Loucy (cell line): ENCODE results near the gene CNOT10.

Source experiments
- H2AFZ ChIP-seq: fragments of 200-600 bp; sonication (generic); 2 replicates; pipeline ENCODE4 v1.6.0; 2016; ENCODE audit warnings: antibody characterized with exemption, mild to moderate bottlenecking, low read length, moderate library complexity
- H3F3A ChIP-seq: fragments of 200-600 bp; 2 replicates; pipeline ENCODE4 v1.6.0; 2016; ENCODE audit warnings: antibody characterized with exemption, low read depth, mild to moderate bottlenecking
- H3K27me3 ChIP-seq: fragments of 200-600 bp; sonication (generic); 2 replicates; pipeline ENCODE4 v1.6.1; 2014; ENCODE audit warnings: low read length, mild to moderate bottlenecking; ENCODE audit not compliant: insufficient read depth, poor library complexity, severe bottlenecking
- H3K36me3 ChIP-seq: fragments of 200-600 bp; sonication (generic); 2 replicates; pipeline ENCODE4 v1.6.1; 2016; ENCODE audit warnings: low read length; ENCODE audit not compliant: insufficient read depth
- H3K4me1 ChIP-seq: fragments of 200-600 bp; sonication (generic); 2 replicates; pipeline ENCODE4 v1.5.1; 2014; ENCODE audit warnings: low read length, mild to moderate bottlenecking; ENCODE audit not compliant: insufficient read depth, poor library complexity, severe bottlenecking
- H3K4me2 ChIP-seq: fragments of 200-600 bp; sonication (generic); 2 replicates; pipeline ENCODE4 v1.6.0; 2014; ENCODE audit warnings: antibody characterized with exemption, low read length, low read depth, mild to moderate bottlenecking; ENCODE audit not compliant: poor library complexity, severe bottlenecking
- H3K4me3 ChIP-seq: fragments of 200-600 bp; sonication (generic); 2 replicates; pipeline ENCODE4 v1.5.1; 2014; ENCODE audit warnings: low read length, mild to moderate bottlenecking, mixed read lengths; ENCODE audit not compliant: poor library complexity, severe bottlenecking
- H3K79me2 ChIP-seq: fragments of 200-600 bp; sonication (generic); 2 replicates; pipeline ENCODE4 v1.6.1; 2014; ENCODE audit warnings: low read length; ENCODE audit not compliant: insufficient read depth
- H3K9ac ChIP-seq: fragments of 200-600 bp; sonication (generic); 2 replicates; pipeline ENCODE4 v1.6.0; 2014; ENCODE audit warnings: mild to moderate bottlenecking, low read depth, low read length, moderate library complexity; ENCODE audit not compliant: poor library complexity, severe bottlenecking
- H3K9me2 ChIP-seq: fragments of 200-600 bp; sonication (generic); replicated peaks from 2 replicates; pipeline ENCODE4 v1.6.1; 2016; ENCODE audit warnings: low read depth, low read length, mixed read lengths
- H3K9me3 ChIP-seq: fragments of 200-600 bp; sonication (generic); 2 replicates; pipeline ENCODE4 v1.6.1; 2014; ENCODE audit warnings: mild to moderate bottlenecking, antibody characterized with exemption, low read length, low read depth; ENCODE audit not compliant: insufficient read depth
- H4K20me1 ChIP-seq: fragments of 200-600 bp; sonication (generic); 2 replicates; pipeline ENCODE4 v1.6.0; 2014; ENCODE audit warnings: antibody characterized with exemption, low read length, mild to moderate bottlenecking; ENCODE audit not compliant: insufficient read depth, poor library complexity, severe bottlenecking
- EZH2phosphoT487 ChIP-seq: fragments of 200-600 bp; IDR thresholded peaks from 2 replicates; pipeline ENCODE4 v1.6.1; 2018; ENCODE audit warnings: antibody characterized with exemption, mild to moderate bottlenecking, moderate library complexity, borderline replicate concordance
- TF ChIP-seq, protein P1 (sequence below): fragments of 200-600 bp; sonication (generic); conservative IDR thresholded peaks from 2 replicates; pipeline ENCODE4 v1.5.1; 2014; ENCODE audit warnings: mild to moderate bottlenecking, antibody characterized with exemption, low read length

CNOT10 gene, protein sequence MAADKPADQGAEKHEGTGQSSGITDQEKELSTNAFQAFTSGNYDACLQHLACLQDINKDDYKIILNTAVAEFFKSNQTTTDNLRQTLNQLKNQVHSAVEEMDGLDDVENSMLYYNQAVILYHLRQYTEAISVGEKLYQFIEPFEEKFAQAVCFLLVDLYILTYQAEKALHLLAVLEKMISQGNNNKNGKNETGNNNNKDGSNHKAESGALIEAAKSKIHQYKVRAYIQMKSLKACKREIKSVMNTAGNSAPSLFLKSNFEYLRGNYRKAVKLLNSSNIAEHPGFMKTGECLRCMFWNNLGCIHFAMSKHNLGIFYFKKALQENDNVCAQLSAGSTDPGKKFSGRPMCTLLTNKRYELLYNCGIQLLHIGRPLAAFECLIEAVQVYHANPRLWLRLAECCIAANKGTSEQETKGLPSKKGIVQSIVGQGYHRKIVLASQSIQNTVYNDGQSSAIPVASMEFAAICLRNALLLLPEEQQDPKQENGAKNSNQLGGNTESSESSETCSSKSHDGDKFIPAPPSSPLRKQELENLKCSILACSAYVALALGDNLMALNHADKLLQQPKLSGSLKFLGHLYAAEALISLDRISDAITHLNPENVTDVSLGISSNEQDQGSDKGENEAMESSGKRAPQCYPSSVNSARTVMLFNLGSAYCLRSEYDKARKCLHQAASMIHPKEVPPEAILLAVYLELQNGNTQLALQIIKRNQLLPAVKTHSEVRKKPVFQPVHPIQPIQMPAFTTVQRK

DNA sequence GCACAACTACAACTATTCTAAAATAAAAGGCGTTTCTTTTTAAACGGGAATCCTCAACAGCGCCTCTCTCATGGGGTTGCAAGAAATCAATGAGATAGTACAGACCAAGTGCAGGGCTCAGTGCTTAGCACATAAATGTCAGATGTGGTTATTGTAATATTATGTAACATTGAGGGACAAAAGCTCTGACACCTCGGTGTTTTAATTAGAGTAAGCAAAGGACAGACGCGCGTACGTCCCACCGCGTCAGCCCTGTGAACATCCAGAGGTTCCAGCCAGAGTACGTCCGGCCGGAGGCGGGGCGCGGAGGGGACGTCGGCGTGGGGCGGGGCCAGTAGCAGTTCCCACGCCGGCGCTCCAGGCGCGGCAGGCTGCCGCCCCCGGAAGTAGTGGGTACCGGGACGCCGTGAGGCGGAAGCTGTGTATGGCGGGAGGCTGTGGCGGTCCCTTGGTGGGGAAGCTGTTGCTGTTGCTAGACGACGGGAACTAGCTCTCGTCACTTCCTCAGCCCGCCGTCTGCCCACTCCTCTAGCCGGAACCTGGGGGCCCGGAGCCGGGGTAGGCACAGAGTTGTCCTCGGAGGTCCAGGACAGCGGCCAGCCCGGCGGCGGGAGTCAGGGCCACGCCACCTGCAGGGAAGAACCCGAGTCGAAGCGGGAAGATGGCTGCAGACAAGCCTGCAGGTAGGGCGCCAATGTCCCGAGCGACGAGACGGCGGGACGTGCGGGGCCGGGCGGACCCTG, at the start of gene CNOT10:
CNOT10 (plus strand) TSS at position 389 of the 743 bp plus-strand sequence; CDS start at position 662, 273 bp downstream.
- Histone ChIP-seq H3F3A (no peaks in the 10 kb centered on the region), H3K9ac (peak within 1 kb of the TSS; percentile 87), H3K4me3 (peak within 1 kb of the TSS; percentile 94), H2AFZ (peak within 1 kb of the TSS; percentile 93), H3K4me2 (peak within 1 kb of the TSS; percentile 83), H3K27me3 (no peaks in the 10 kb centered on the region), H4K20me1 (peaks cover 16% of the 10 kb centered on the region), H3K36me3 (no peaks in the 10 kb centered on the region), H3K9me2 (no peaks in the 10 kb centered on the region), H3K4me1 (peaks cover 21% of the 10 kb centered on the region), H3K9me3 (no peaks in the 10 kb centered on the region), H3K79me2 (peaks cover 47% of the 10 kb centered on the region)
- TF ChIP-seq, protein P1, sequence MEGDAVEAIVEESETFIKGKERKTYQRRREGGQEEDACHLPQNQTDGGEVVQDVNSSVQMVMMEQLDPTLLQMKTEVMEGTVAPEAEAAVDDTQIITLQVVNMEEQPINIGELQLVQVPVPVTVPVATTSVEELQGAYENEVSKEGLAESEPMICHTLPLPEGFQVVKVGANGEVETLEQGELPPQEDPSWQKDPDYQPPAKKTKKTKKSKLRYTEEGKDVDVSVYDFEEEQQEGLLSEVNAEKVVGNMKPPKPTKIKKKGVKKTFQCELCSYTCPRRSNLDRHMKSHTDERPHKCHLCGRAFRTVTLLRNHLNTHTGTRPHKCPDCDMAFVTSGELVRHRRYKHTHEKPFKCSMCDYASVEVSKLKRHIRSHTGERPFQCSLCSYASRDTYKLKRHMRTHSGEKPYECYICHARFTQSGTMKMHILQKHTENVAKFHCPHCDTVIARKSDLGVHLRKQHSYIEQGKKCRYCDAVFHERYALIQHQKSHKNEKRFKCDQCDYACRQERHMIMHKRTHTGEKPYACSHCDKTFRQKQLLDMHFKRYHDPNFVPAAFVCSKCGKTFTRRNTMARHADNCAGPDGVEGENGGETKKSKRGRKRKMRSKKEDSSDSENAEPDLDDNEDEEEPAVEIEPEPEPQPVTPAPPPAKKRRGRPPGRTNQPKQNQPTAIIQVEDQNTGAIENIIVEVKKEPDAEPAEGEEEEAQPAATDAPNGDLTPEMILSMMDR, result no peak; the same call in 1 of the 2 replicates
- no peak for TF ChIP-seq EZH2phosphoT487

DNA sequence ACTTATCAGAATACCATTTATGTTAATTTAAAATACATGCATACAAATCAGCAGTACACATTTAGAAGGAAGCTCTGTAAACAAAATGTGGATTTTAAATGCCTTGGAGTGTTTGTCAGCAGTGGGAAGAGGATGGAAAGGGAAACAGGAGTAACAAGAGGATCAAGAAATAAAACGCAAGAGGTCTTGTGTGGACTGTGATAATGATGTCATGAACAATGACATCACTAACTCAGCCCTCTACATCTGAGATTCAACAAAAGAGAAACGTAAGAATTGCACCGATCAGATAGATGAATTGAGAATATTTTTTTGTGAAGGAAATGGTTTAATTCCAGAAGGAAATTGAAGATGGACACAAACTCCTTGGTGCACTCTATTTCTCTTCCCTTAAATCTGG, 44.0 kb upstream of the CNOT10 start:
- no peak overlapping the region for H2AFZ ChIP-seq

DNA sequence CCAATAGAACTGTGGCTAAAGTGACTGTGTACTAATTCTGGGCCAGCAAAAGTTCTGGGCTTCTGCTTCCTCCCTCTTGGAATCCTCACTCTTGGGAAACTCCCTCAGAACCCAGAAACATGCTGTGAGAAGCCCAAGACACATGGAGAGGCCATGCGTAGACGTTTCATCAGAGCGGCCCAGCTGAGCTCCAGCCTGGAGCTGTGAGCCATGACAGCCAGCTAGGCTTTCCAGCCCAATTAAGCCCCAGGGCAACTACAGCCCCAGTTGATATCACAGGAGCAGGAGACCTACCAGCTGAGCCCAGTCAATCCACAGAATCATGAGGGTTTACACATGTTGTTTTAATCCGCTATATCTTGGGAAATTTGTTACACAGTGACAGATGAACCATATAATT, 43.6 kb upstream of the CNOT10 start:
- Histone ChIP-seq H3K4me3 (no peak overlapping the region), H4K20me1 (no peaks in the 10 kb centered on the region), H3K4me1 (no peaks in the 10 kb centered on the region), H3K36me3 (no peaks in the 10 kb centered on the region), H3K9ac (no peak overlapping the region), H3K27me3 (no peaks in the 10 kb centered on the region), H2AFZ (no peak overlapping the region), H3K4me2 (no peak overlapping the region), H3F3A (no peaks in the 10 kb centered on the region), H3K9me2 (no peaks in the 10 kb centered on the region), H3K79me2 (no peaks in the 10 kb centered on the region), H3K9me3 (no peaks in the 10 kb centered on the region)
- TF ChIP-seq, protein P1, result no peak
- no peak for TF ChIP-seq EZH2phosphoT487

More for the DNA sequence above, 44.0 kb upstream of the CNOT10 start:
- no peaks in the 10 kb centered on the region for H3F3A ChIP-seq
- H3K4me2 ChIP-seq, result no peak overlapping the region
- no peaks in the 10 kb centered on the region for H3K36me3 ChIP-seq
- no peak overlapping the region for H3K4me3 ChIP-seq
- no peaks in the 10 kb centered on the region for H3K79me2 ChIP-seq
- TF ChIP-seq, protein P1, result no peak
- no peak for TF ChIP-seq EZH2phosphoT487
- H3K9me3 ChIP-seq, result no peaks in the 10 kb centered on the region
- H3K9me2 ChIP-seq, result no peaks in the 10 kb centered on the region
- no peak overlapping the region for H3K9ac ChIP-seq
- no peaks in the 10 kb centered on the region for H3K4me1 ChIP-seq
- H3K27me3 ChIP-seq, result no peaks in the 10 kb centered on the region
- H4K20me1 ChIP-seq, result no peaks in the 10 kb centered on the region
